HG03571 (cell line): ENCODE results near the gene KCNA10.
"Not testable (repeated sequence)": the region's sequence is repeated elsewhere in the genome, so short reads cannot be mapped to it uniquely, and the experiment has no call there.

Experiments used
- ATAC-seq: cut with Tn5 transposase; IDR thresholded peaks from one replicate; pipeline ENCODE4 v1.9.1; 2021; ENCODE audit not compliant: unreplicated experiment

Gene KCNA10

GRCh38 chr1:110535985-110536384, 17.0 kb upstream of the KCNA10 start:
- no peak for ATAC-seq

DNA sequence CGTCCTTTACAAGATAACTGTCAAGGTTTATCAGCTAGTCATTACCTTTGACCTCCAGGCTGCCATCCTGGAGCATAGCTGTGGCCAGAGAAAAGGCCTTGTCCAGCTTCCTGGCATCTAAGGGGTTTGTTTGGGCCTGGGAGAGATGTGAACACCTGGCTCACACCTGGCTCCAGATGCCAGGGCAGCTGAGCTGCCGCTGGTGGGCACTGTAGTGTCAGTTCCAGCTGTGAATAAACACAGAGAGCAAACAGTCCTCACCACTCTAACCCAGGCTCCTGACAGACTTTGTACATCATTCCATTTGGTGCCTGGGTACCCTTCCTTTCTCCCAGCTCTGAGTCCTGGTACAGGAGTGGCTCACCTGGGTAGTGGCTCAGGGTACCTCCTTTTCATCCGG, 14.3 kb upstream of the KCNA10 start:
- no peak for ATAC-seq

GRCh38 chr1:110529011-110529410, 10.0 kb upstream of the KCNA10 start:
- no peak for ATAC-seq

DNA sequence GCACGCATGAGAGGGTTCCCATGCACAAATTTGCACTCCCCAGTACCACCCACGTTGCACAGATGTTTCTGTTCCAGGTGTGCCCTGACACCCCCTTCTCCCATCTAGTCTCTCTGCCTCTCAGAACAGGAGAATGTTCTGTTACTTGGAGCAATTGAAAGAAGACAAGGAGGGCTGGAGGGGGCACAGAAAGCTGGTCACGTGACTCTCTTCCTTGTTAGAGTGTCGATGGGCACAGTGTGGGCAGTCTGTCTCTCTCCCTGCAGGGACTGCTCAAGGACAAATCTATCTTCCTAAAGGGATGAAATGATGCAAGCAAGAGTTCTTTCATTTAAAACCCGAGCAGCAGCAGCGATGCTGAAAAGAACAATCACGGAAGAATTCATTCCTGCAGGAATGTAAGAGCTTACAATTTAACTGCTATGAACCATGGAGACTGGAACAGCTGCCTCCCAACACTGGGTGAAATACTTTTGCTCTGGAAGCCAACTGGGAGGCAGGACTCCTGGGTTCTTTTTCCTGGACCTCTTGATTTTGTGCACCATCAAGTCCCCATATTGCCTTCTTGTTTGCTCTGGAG, 7.3 kb upstream of the KCNA10 start:
- ATAC-seq: no peak

GRCh38 chr1:110525249-110525595, 6.2 kb upstream of the KCNA10 start:
- no peak for ATAC-seq

- ATAC-seq: no peak
Measured at GRCh38 chr1:110524311-110525248, 5.6 kb upstream of the KCNA10 start.

GRCh38 chr1:110523011-110523410, 4.0 kb upstream of the KCNA10 start:
- no peak for ATAC-seq

GRCh38 chr1:110522560-110522959, 3.6 kb upstream of the KCNA10 start:
- no peak for ATAC-seq

DNA sequence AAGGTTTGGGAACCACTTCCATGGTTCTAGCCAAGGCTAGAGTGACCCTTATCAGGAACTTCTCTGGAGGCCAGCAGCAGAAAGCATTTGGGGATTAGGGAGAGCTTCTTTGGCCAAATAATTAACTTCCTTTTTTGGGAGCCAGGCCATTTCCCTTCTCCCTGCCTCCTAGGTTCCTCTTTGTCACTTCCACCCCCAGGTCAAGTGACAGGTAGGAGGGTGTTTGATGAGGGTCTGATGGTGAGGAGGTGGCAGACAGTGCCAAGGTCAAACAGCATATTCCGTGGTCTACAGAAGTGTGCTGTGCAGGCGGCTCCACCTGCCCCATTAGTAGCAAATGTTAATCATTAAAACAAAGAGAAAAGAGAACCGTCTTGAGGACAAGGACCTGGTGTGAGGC, 1.9 kb upstream of the KCNA10 start:
- no peak for ATAC-seq

DNA sequence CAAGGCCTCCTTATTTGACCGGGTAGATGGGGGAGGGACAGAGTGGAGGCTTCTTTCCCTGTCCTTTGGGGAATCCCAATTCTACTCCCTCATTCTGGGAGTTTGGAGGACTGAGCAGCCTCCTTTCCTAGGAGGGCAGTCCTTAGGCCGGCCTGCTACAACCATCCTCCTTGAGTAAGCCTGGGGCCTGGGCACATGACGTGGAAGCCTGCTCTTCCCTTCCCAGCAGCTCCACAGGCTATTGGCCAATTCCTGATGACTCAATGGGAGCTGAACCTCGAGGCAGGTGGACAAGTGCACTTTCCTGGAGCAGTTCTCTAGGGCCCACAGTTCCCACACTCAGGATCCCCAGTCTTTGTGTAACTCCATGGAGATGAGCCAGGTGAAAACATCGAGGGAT, 3.1 kb downstream of the KCNA10 start:
- no peak for ATAC-seq

DNA sequence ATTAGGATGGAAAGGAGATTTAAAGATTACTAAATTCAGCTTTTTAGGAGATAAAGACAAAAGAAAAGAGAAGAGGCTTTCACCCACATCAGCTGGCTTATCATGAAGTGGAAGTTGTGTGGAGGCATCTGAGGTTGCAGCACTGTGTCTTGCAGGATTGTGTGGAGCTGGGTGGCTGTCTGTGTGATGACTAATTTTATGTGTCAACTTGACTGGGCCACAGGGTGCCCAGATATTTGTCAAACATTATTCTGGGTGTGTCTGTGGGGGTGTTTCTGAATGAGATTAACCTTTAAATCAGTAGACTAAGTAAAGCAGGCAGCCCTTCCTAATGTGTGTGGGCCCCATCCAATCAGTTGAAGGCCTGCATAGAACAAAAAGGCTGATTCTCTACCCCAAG, 3.9 kb downstream of the KCNA10 start:
- no peak for ATAC-seq

DNA sequence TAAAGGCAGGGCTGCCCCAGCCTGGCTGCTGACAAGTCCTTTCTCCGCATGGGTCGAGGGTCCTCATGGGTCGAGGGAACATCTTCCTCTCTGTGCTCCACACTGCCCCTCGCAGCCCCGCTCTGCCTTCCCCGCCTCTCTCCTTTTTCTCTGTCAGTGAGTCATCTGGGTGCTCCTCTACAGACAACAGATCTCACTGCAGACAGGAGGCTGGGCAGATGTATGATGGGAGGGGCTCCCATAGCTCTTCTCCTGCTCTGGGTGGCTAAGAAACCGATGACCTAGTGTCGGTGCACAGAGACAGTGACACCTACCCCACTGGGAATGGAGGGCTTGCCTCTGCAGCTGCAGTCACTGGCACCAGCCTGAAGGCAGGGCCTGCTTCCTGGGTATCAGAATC, 5.5 kb downstream of the KCNA10 start:
- no peak for ATAC-seq

DNA sequence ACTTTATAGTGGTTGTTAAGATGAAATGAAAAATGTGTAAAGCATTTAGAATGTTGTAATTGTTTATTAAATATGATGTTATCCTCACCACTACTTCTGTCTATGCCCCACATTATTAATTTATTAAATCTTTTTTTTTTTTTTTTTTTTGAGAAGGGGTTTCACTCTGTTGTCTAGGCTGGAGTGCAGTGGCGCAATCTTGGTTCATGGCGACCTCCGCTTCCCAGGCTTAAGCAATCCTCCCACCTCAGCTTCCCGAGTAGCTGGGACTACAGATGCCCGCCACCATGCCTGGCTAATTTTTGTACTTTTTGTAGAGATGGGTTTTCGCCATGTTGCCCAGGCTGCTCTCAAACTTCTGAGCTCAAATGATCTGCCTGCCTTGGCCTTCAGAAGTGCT, 7.5 kb downstream of the KCNA10 start:
- no peak for ATAC-seq

DNA sequence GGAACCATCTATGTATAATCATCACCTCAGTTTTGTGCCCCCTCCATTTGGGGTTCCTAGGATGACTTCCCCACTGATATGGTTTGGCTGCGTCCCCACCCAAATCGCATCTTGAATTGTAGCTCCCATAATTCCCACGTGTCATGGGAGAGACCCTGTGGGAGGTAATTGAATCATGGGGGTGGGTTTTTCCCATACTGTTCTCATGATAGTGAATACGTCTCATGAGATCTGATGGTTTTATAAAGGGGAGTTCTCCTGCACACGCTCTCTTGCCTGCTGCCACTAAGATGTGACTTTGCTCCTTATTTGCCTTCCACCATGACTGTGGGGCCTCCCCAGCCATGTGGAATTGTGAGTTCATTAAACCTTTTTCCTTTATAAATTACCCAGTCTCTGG, 8.1 kb downstream of the KCNA10 start:
- ATAC-seq: not testable (repeated sequence)

GRCh38 chr1:110509655-110510054, 9.3 kb downstream of the KCNA10 start:
- no peak for ATAC-seq

DNA sequence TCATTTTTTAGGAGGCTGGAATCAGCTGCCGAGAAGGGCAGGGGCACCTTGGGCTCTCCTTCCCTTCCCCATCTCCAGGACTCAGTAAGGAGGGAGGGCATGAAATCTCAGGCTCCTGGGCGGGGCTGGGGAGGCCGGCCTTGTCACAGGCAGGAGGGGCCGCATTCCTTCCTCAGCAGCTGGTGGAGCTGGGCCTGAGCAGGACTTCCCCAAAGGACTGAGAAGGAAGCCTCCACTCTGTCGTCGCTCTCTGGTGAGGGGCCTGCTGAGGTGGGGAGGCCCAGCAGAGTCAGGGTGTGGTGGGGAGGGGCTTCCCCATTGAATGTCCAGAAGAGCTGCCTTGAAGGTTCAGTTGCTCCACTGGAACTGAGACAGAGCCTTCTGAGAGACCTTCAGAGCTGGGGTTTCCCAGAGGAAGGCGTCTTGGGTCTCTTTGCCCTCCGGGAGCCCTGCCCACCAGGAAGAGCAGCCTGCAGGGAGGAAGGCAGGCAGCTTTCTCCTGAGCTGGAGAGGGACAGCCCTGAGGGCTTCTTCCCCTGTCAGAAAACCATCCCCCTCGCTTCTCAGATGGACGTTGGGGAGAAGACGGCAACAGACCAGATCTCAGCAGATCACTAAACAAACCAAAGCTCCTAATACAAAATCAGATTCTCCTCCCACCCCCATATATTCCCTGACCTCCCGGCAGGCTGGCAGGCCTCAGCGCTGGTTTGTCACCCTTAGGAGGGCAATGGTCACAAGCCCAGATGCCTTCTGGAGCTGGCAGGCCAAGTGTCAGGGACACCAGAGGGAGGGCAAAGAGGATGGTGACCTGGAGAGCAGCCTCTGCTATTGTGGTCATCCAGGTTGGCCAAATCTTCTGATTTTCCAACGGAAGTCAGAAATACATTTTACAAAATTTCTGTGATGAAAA, 10.7 kb downstream of the KCNA10 start:
- ATAC-seq: no peak

- no peak for ATAC-seq
Measured at GRCh38 chr1:110506541-110506940, 12.4 kb downstream of the KCNA10 start.

- ATAC-seq: no peak
Measured at GRCh38 chr1:110505596-110505995, 13.4 kb downstream of the KCNA10 start.

GRCh38 chr1:110504226-110504625, 14.7 kb downstream of the KCNA10 start:
- no peak for ATAC-seq

GRCh38 chr1:110503471-110503870, 15.5 kb downstream of the KCNA10 start:
- ATAC-seq: no peak

GRCh38 chr1:110502402-110503151, 16.4 kb downstream of the KCNA10 start:
- no peak for ATAC-seq
